ENCODE measurements around the gene MBD4.
A peak's percentile ranks its signal among the peaks of the same experiment; 100 is the strongest.
"Not testable (repeated sequence)": the region's sequence is repeated elsewhere in the genome, so short reads cannot be mapped to it uniquely, and the experiment has no call there.

The MBD4 gene

GRCh38 chr3:129428376-129429079 lies 11.2 kb downstream of the MBD4 start, which contains the start of gene EFCAB12:
Gene EFCAB12, minus strand, starts transcription at chr3:129428636. Its CDS starts 148 bp downstream, at chr3:129428488.
- DNase-seq, result peak; percentile 89

DNA sequence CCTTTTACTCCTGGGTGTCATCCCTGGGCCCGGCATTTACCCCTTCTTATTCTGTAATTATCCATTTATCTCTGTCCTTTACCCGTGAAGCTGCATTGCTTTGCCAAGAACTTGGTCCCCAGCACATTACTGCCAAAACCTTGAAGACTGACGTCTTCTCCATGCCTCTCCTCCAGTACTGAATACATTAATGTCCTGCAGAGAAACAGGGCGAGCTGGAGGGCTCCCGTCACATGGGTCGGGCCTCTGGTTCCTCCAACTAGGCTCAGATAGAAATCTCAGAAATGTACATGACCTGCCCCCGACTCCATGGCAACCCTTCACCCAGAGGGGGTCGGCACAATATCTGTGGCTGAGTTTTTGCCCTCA lies 11.8 kb downstream of the MBD4 start:
- DNase-seq, result no peak

DNA sequence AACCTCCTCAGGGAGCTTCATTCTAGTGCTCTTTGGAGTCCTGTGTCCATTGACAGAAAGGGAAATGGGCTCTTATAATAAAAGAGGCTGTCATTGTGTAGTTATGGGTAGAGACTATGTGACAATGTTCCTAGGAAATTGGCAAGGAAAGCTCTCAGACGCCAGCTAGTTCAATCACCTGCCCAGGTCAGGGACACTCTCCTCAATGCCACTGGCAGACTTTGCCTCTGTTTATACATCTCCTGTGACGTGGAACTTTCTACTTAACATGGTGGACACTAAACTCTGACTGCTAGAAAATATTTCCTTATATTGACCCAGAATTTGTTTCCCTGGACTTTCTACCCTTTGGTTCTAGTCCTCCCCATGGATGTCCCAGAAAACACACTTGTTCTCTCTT lies 14.1 kb downstream of the MBD4 start:
- no peak for DNase-seq

- no peak for DNase-seq
Observed at GRCh38 chr3:129425213-129425612, 14.5 kb downstream of the MBD4 start.

DNA sequence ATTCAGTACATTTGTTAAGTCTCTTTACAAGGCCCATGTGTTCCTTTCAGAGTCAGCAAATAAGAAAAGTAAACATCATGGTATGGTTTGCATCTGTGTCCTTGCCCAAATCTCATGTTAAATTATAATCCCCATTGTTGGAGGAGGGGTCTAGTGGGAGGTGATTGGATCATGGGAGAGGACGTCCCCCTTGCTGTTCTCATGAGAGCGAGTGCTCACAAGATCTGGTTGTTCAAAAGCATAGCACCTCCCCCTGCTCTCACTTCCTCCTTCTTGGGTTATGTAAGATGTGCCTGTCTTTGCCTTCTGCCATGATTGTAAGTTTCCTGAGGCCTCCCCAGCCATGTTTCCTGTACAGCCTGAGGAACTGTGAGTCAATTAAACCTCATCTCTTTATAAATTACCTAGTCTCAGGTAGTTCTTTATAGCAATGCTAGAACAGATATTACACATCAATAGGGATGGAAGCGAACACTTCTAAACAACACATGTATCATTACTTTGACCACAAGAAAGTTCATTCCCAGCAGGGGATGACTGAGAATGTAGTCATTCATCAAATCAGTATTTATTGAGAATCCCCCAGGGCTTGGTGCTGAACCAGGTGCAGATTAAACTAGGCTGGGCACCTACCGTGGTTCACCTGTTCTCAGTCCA lies 15.4 kb downstream of the MBD4 start:
- no peak for DNase-seq

- DNase-seq, result no peak
Observed at GRCh38 chr3:129422897-129423296, 16.9 kb downstream of the MBD4 start.

DNA sequence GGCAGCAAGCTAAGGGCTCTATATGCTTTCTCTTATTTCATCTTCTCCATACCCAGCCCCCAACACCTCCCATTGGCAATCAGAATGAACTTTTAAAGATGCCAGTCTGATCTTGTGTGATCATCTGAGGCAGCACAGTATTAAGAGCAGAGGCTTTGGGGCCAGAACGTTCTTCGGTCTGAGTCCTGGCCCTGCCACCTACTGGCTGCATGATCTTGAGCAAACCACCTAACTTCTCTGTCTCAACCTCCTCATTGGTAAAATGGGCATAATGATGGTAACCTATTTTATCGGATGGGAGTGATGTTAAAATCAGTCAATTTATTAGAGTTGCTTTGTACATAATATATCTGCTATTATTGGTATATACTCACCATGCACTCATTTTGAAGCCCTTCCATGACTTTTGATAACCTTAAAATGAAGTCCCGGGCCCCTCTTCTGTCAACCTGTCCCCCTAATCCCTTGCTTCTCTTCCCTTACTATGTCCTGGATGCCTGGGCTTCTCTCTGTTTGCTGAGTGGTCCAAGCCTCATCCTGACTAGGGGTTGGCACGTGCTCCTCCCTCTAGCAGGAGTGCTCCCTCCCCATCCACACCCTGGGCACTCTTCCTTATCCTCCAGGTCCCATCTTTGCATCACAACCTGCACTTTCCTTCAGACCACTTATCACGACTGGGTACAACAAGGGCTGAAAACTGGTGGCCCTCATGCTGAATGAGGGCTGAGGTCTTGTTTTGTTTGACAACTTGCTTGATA lies 17.6 kb downstream of the MBD4 start:
- DNase-seq, result no peak

- no peak for DNase-seq
Observed at GRCh38 chr3:129421236-129421883, 18.4 kb downstream of the MBD4 start.

DNA sequence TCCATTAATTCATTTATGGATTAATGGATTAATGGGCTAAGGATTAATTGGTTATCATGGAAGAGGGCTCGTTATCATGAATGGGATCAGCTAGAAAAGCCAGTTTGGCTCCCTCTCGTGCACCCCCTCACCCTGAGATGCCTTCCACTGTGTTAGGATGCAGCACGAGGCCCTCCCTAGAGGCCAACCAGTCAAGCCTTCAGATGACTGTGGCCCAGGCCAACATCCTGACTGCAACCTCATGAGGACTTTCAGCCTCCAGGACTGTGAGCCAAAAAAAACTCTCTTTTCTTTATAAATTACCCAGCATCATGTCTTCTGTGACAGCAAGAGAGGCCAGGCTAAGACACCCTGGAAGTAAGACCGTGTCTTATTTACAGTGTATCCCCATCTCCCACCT lies 20.3 kb downstream of the MBD4 start:
- DNase-seq, result no peak

GRCh38 chr3:129418041-129418973 lies 21.4 kb downstream of the MBD4 start:
- DNase-seq, result no peak

DNA sequence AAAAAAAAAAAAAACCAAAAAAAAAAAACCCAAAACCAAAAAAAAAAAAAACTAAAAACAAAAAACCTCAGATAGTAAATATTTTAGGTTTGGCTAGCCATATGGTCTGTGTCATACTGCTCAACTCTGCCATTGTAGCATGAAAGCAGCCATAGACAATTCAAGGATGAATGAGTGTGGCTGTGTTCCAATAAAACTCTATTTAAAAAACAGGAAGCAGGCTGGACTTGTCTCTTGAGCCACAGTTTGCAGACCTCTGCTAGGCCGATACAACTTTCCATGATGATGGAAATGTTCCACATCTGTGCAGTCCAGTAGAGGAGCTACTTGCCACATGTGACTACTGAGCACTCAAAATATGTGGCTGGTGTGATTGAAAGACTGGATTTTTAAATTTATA lies 22.4 kb downstream of the MBD4 start:
- DNase-seq, result no peak

DNA sequence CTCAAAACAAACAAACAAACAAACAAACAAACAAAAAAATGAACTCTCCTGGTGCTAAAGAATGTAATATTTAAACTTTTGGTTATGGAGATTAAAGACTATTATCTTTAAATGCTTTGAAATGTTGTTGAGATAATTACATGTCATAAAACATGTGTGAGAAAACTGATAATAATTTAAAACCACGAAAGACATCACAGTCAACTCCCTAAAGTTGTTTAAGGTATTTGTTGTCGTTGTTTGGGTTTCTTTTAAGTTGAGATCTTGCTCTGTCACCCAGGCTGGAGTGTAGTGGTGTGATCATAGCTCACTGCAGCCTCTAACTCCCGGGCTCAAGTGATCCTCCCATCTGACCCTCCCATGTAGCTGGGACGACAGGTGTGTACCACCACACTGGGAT lies 23.3 kb downstream of the MBD4 start:
- DNase-seq, result no peak

- DNase-seq, result no peak
Observed at GRCh38 chr3:129415830-129416229, 23.9 kb downstream of the MBD4 start.

- no peak for DNase-seq
Observed at GRCh38 chr3:129415378-129415777, 24.4 kb downstream of the MBD4 start.

GRCh38 chr3:129413687-129414506 lies 25.9 kb downstream of the MBD4 start:
- DNase-seq, result no peak

DNA sequence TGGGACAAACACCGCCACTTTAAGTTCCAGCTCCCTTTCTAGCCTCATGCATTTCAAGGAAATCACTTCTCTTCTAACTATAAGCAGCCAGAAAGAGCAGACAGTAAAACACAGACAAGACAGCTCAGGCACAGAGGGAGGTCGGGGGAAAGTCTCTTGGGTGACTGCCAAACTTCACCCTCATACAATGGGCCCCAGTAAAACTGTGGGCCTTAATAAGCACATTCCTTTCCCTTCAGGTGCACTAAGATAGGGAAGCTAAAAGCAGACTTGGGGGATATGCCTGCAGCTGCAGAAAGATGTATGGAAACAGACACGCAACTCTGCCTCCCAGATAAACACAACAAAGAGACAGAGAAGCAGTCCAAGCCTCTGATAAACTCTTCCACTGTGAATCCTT lies 26.5 kb downstream of the MBD4 start:
- DNase-seq, result not testable (repeated sequence)

GRCh38 chr3:129412542-129413198 lies 27.1 kb downstream of the MBD4 start:
- DNase-seq, result no peak

- no peak for DNase-seq
Observed at GRCh38 chr3:129410971-129411370, 28.8 kb downstream of the MBD4 start.

- no peak for DNase-seq
Observed at GRCh38 chr3:129409541-129409940, 30.2 kb downstream of the MBD4 start.

DNA sequence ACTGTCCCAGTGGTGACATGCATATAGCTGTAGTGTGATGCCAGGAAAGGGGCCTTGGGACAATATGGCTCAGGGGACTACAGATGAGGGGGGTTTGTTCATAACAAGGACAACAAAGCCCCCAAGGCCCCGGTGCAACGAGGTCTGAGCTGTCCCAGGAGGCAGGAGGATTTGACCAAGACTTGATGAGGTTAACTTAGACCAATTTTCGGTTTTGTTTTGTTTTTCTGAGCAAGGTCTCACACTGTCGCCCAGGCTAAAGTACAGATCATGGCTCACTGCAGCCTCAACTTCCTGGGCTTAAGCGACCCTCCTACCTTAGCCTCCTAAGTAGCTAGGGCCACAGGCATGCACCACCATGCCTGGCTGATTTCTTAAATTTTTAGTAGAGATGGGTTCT lies 35.1 kb downstream of the MBD4 start:
- DNase-seq, result no peak

DNA sequence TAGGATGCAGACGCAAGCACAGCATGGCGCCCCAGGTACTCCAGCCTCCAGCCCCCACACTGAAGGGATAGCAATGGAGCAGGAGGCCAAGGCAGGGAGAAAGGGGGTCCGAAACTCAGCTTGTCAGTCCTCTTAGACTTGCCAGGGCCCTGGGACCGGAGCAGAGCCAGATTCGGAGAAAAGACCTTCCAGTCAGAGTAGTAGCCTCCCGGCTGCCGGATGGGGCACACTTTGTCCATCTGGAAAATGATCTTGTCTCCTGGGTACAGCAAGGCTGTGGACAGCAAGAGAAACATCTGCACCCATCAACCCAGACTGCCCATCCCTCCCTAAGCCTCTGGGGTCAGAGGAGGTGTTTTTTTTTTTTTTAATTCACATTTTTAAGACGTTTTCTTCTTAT lies 35.6 kb downstream of the MBD4 start:
- DNase-seq, result no peak

Data from effector CD8-positive, alpha-beta T cell (primary cell).